ENCODE data around the gene AIFM1. TPM values are rescaled to one million over a fixed set of nuclear protein-coding genes. Genes with fewer than 3 reads are reported as not detected.

Gene AIFM1
- total RNA-seq, 1 donor from 2014 or later: 50.2 TPM

- H3K27me3 Mint-ChIP-seq (ENCODE audit: insufficient read depth): no peaks in the 10 kb centered on the region
- no peak for DNase-seq (ENCODE audit: low spot score)
- no peak overlapping the region for H3K4me3 Mint-ChIP-seq
- peaks cover 25% of the 10 kb centered on the region for H3K4me1 Mint-ChIP-seq (ENCODE audit: low read depth)
- no peaks in the 10 kb centered on the region for H3K9me3 Mint-ChIP-seq
- intact Hi-C loops (cut with micrococcal nuclease): loop anchor here (2.0 kb wide), 1 partner anchor 28 kb away; no protein-coding TSS in a partner anchor
- H3K27ac Mint-ChIP-seq: no peak overlapping the region
- peaks cover 1% of the 10 kb centered on the region for H3K36me3 Mint-ChIP-seq (ENCODE audit: low read depth)
Measured at GRCh38 chrX:130093271-130093670, 72.4 kb downstream of the AIFM1 start.

- H3K27ac Mint-ChIP-seq: peak overlapping the region; percentile 94
- intact Hi-C loops (cut with micrococcal nuclease): loop anchor here (1.0 to 2.0 kb wide), 3 partner anchors 10 to 29 kb away; no protein-coding TSS in a partner anchor
- peaks cover 1% of the 10 kb centered on the region for H3K36me3 Mint-ChIP-seq (ENCODE audit: low read depth)
- no peaks in the 10 kb centered on the region for H3K27me3 Mint-ChIP-seq (ENCODE audit: insufficient read depth)
- H3K9me3 Mint-ChIP-seq: no peaks in the 10 kb centered on the region
- peak overlapping the region; percentile 83 for H3K4me3 Mint-ChIP-seq
- peak; percentile 79 for DNase-seq (ENCODE audit: low spot score)
- peaks cover 29% of the 10 kb centered on the region for H3K4me1 Mint-ChIP-seq (ENCODE audit: low read depth)
Measured at GRCh38 chrX:130091980-130092522, 73.6 kb downstream of the AIFM1 start.

GRCh38 chrX:130090364-130090763, 75.3 kb downstream of the AIFM1 start:
- peak overlapping the region; percentile 5 for H3K4me3 Mint-ChIP-seq
- no peaks in the 10 kb centered on the region for H3K9me3 Mint-ChIP-seq
- no peak overlapping the region for H3K27ac Mint-ChIP-seq
- intact Hi-C loops (cut with micrococcal nuclease): no loop called here
- peaks cover 46% of the 10 kb centered on the region for H3K4me1 Mint-ChIP-seq (ENCODE audit: low read depth)
- DNase-seq (ENCODE audit: low spot score): no peak
- H3K27me3 Mint-ChIP-seq (ENCODE audit: insufficient read depth): no peaks in the 10 kb centered on the region
- H3K36me3 Mint-ChIP-seq (ENCODE audit: low read depth): peaks cover 4% of the 10 kb centered on the region

- Mint-ChIP-seq H3K9me3 (no peaks in the 10 kb centered on the region), H3K27ac (peak overlapping the region; percentile 90), H3K4me3 (peak overlapping the region; percentile 79), H3K4me1 (ENCODE audit: low read depth) (peaks cover 55% of the 10 kb centered on the region), H3K27me3 (ENCODE audit: insufficient read depth) (no peaks in the 10 kb centered on the region), H3K36me3 (ENCODE audit: low read depth) (peaks cover 4% of the 10 kb centered on the region)
- intact Hi-C loops (cut with micrococcal nuclease): loop anchor here (10.0 kb wide), 3 partner anchors 312 to 1738 kb away; partner anchors contain the start of genes ENOX2 and SASH3
- peak; percentile 65 for DNase-seq (ENCODE audit: low spot score)
Measured at GRCh38 chrX:130086447-130087206, 79.0 kb downstream of the AIFM1 start.

GRCh38 chrX:130085551-130086446, 79.8 kb downstream of the AIFM1 start:
- intact Hi-C loops (cut with micrococcal nuclease): loop anchor here (10.0 kb wide), 3 partner anchors 311 to 1739 kb away; partner anchors contain the start of genes ENOX2 and SASH3
- H3K4me1 Mint-ChIP-seq (ENCODE audit: low read depth): peaks cover 59% of the 10 kb centered on the region

GRCh38 chrX:130084631-130085237, 80.9 kb downstream of the AIFM1 start:
- H3K36me3 Mint-ChIP-seq (ENCODE audit: low read depth): peaks cover 6% of the 10 kb centered on the region
- intact Hi-C loops (cut with micrococcal nuclease): loop anchor here (5.0 to 10.0 kb wide), 5 partner anchors 258 to 1740 kb away; partner anchors contain the start of genes ENOX2, RBMX2 and SASH3
- H3K4me3 Mint-ChIP-seq: peak overlapping the region; percentile 79
- no peaks in the 10 kb centered on the region for H3K27me3 Mint-ChIP-seq (ENCODE audit: insufficient read depth)
- H3K27ac Mint-ChIP-seq: peak overlapping the region; percentile 90
- H3K9me3 Mint-ChIP-seq: no peaks in the 10 kb centered on the region
- no peak for DNase-seq (ENCODE audit: low spot score)
- peaks cover 62% of the 10 kb centered on the region for H3K4me1 Mint-ChIP-seq (ENCODE audit: low read depth)

More at GRCh38 chrX:130085551-130086446, 79.8 kb downstream of the AIFM1 start:
- Mint-ChIP-seq H3K27ac (peak overlapping the region; percentile 90), H3K4me3 (peak overlapping the region; percentile 79), H3K36me3 (ENCODE audit: low read depth) (peaks cover 4% of the 10 kb centered on the region), H3K27me3 (ENCODE audit: insufficient read depth) (no peaks in the 10 kb centered on the region), H3K9me3 (no peaks in the 10 kb centered on the region)
- no peak for DNase-seq (ENCODE audit: low spot score)

- peaks cover 10% of the 10 kb centered on the region for H3K36me3 Mint-ChIP-seq (ENCODE audit: low read depth)
- intact Hi-C loops (cut with micrococcal nuclease): loop anchor here (5.0 to 10.0 kb wide), 5 partner anchors 258 to 1741 kb away; partner anchors contain the start of genes ENOX2, RBMX2 and SASH3
- H3K27me3 Mint-ChIP-seq (ENCODE audit: insufficient read depth): no peaks in the 10 kb centered on the region
- peak overlapping the region; percentile 90 for H3K27ac Mint-ChIP-seq
- no peaks in the 10 kb centered on the region for H3K9me3 Mint-ChIP-seq
- H3K4me3 Mint-ChIP-seq: peak overlapping the region; percentile 79
- no peak for DNase-seq (ENCODE audit: low spot score)
- peaks cover 62% of the 10 kb centered on the region for H3K4me1 Mint-ChIP-seq (ENCODE audit: low read depth)
Measured at GRCh38 chrX:130083656-130084382, 81.8 kb downstream of the AIFM1 start.

GRCh38 chrX:130083107-130083490, 82.5 kb downstream of the AIFM1 start:
- peaks cover 62% of the 10 kb centered on the region for H3K4me1 Mint-ChIP-seq (ENCODE audit: low read depth)
- H3K27me3 Mint-ChIP-seq (ENCODE audit: insufficient read depth): no peaks in the 10 kb centered on the region
- H3K27ac Mint-ChIP-seq: peak overlapping the region; percentile 70
- no peaks in the 10 kb centered on the region for H3K9me3 Mint-ChIP-seq
- intact Hi-C loops (cut with micrococcal nuclease): loop anchor here (5.0 to 10.0 kb wide), 5 partner anchors 259 to 1742 kb away; partner anchors contain the start of genes ENOX2, RBMX2 and SASH3
- DNase-seq (ENCODE audit: low spot score): no peak
- H3K36me3 Mint-ChIP-seq (ENCODE audit: low read depth): peaks cover 10% of the 10 kb centered on the region
- H3K4me3 Mint-ChIP-seq: peak overlapping the region; percentile 47

GRCh38 chrX:130082244-130083106, 83.2 kb downstream of the AIFM1 start:
- H3K27ac Mint-ChIP-seq: peak overlapping the region; percentile 70
- H3K4me3 Mint-ChIP-seq: peak overlapping the region; percentile 47
- peaks cover 10% of the 10 kb centered on the region for H3K36me3 Mint-ChIP-seq (ENCODE audit: low read depth)
- H3K27me3 Mint-ChIP-seq (ENCODE audit: insufficient read depth): no peaks in the 10 kb centered on the region
- DNase-seq (ENCODE audit: low spot score): peak; percentile 75
- intact Hi-C loops (cut with micrococcal nuclease): loop anchor here (1.0 to 10.0 kb wide), 11 partner anchors 10 to 1742 kb away; partner anchors contain the start of genes AIFM1, ELF4, ENOX2 and RBMX2
- peaks cover 56% of the 10 kb centered on the region for H3K4me1 Mint-ChIP-seq (ENCODE audit: low read depth)
- H3K9me3 Mint-ChIP-seq: no peaks in the 10 kb centered on the region

- Mint-ChIP-seq H3K27me3 (ENCODE audit: insufficient read depth) (no peaks in the 10 kb centered on the region), H3K9me3 (no peaks in the 10 kb centered on the region), H3K27ac (peak overlapping the region; percentile 87), H3K4me1 (ENCODE audit: low read depth) (peaks cover 49% of the 10 kb centered on the region), H3K36me3 (ENCODE audit: low read depth) (peaks cover 10% of the 10 kb centered on the region), H3K4me3 (peak overlapping the region; percentile 6)
- intact Hi-C loops (cut with micrococcal nuclease): loop anchor here (1.0 to 10.0 kb wide), 11 partner anchors 11 to 1743 kb away; partner anchors contain the start of genes AIFM1, ELF4, ENOX2 and RBMX2
- no peak for DNase-seq (ENCODE audit: low spot score)
Measured at GRCh38 chrX:130081421-130082045, 84.1 kb downstream of the AIFM1 start.
